ENCODE results near the gene PGAP3.

The PGAP3 gene

GRCh38 chr17:39696731-39697130, 8.9 kb upstream of the PGAP3 start:
- DNase-seq (ENCODE audit: low read depth), result no peak

DNA sequence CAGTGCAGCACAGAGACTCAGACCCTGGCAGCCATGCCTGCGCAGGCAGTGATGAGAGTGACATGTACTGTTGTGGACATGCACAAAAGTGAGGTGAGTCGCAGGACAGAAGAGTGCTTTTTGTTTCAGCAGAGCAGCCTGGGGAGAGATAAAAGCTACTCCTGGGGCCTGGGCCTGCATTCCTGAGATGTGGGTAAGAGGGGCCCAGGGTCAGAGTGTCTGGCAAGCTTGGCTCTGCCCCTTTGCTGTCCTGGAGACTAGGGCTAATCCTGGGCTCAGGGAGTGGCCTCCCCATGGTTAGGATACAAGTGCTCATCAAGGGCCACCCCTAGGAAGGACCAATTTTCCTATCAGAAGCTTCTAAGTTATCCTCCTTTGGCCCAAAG, 7.2 kb upstream of the PGAP3 start:
- no peak for DNase-seq (ENCODE audit: low read depth)

GRCh38 chr17:39694593-39694992, 6.7 kb upstream of the PGAP3 start:
- DNase-seq (ENCODE audit: low read depth), result no peak

DNA sequence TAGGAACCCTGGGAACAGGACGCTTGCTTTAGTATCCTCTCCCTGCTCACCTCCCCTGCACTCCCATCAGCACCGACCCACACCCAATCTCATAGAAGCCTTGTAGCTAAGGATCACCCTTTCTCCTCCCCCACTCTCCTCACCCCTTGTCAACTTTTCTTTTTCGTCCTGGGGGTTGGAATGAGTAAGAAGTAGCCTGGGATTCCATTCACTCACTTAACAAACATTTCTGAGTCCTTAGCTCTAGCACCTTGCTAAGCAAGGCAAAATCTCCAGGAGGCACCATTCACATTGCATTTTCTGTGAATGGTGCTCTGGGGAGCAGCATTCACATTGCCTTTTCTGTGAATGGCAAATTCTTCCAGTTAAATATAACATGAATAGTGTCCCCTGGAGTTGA, 1.1 kb upstream of the PGAP3 start:
- DNase-seq (ENCODE audit: low read depth), result no peak

- DNase-seq (ENCODE audit: low read depth), result no peak
These were observed 598 bp upstream of the PGAP3 start for GRCh38 chr17:39688475-39688835.

GRCh38 chr17:39687101-39687545, 734 bp downstream of the PGAP3 start:
- no peak for DNase-seq (ENCODE audit: low read depth)

DNA sequence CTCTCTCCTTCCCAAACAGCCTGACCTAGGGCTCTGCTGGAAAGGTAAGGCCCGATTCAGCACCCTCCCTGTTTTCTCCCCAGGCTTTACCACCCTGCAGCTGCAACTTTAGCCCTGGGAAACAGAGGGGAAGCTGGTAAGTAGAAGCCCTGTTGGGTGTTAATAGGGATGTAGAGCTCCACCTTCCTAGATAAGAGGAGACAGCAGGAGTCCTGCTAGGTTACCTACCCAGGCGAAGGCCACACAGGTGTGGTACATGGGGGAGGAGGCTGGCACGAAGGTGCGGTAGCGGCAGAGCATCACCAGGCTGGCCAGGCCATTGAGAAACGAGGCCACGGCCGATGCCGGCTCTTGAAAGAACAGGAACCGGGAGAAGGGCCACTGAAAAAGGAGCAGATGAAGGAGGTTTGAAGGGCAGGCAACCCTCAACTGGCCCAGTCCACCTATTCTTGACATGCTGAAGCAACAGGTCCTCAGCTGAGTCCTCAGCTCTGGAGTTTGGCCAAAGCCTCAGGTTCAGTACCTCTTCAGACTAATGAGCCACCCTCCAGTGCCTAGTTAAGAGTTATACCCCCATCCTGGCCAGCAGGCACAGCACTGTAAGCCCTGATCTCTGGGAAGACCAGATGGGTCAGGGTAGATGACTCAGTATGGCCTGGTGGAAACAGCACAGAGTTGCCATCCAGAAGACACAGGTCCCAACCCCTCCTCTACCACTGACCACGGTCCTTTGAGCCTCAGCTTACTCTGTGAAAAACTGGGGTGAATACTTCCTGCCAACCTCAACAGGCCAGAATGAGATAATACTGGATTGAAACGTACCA, 3.3 kb downstream of the PGAP3 start:
- no peak for DNase-seq (ENCODE audit: low read depth)

GRCh38 chr17:39683295-39683939, 4.4 kb downstream of the PGAP3 start:
- no peak for DNase-seq (ENCODE audit: low read depth)

DNA sequence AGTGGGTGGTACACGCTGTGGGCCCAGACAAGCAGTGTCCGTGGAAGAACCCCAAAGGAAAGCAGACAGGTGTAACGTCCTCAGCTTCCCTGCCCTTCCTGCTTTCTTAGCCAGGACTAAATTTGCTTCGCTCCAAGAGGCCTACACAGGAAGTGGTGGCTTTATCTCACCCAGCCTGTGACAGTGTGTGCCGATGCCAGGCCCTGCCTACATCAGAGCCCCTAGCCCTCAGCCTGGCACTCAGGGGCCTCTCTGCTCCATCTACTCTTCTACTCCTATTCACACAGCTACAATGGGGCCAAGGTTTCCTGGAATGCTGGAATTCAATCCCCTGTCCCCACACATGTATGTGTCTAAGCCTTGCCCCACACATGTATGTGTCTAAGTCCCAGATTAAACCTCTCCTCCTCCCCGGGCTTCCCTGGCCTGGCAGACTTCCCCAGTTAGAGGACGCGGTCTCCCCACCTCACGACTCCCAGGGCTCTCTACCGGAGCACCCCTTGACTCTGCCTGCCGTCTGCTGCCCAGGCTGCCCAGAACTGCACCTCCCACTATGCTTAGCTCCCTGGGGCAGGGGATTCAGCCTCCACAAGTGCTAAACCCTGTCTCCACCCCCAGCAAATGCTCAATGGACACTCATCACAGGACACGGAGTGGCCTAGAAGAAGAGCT, 8.2 kb downstream of the PGAP3 start:
- DNase-seq (ENCODE audit: low read depth), result peak; percentile 31

- no peak for DNase-seq (ENCODE audit: low read depth)
These were observed 9.3 kb downstream of the PGAP3 start for GRCh38 chr17:39678340-39679116.

GRCh38 chr17:39677542-39678339, 10.1 kb downstream of the PGAP3 start:
- DNase-seq (ENCODE audit: low read depth), result no peak

GRCh38 chr17:39677072-39677471, 10.8 kb downstream of the PGAP3 start:
- no peak for DNase-seq (ENCODE audit: low read depth)

- no peak for DNase-seq (ENCODE audit: low read depth)
These were observed 11.5 kb downstream of the PGAP3 start for GRCh38 chr17:39676198-39676819.

- DNase-seq (ENCODE audit: low read depth), result no peak
These were observed 12.3 kb downstream of the PGAP3 start for GRCh38 chr17:39675390-39676082.

DNA sequence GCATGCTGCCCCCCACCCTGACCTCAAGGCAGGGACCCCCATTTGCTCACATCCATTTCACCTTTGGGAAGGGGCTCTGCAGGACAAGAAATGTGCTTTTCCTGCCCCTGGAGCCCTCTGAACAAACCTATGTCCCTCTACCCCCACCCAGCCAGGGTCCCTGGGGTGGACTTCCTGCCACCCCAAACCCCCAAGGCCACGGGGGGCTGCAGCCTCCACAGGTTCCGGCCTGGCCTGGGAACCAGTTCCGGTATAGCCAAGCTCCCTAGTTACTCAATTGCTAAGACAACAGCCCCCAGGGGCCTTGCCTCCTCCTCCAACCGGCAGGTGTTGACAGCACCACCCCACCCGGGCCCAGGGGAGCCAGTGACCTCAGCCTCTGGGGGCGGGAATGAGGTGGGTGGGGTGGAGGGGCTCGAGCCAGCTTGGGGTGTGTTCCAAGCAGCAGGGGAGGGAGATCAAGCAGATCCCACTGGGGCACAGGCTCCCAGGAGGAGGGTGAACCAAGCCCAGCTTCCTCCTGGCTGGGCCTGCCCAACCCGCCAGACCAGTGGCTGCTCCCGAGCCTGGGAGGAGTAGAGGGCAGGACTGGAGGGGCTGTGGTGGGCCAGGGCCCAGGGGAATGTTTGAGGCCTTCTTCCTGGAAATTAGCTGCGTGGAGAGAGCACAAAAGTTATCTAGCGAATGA, 13.0 kb downstream of the PGAP3 start:
- DNase-seq (ENCODE audit: low read depth), result no peak

DNA sequence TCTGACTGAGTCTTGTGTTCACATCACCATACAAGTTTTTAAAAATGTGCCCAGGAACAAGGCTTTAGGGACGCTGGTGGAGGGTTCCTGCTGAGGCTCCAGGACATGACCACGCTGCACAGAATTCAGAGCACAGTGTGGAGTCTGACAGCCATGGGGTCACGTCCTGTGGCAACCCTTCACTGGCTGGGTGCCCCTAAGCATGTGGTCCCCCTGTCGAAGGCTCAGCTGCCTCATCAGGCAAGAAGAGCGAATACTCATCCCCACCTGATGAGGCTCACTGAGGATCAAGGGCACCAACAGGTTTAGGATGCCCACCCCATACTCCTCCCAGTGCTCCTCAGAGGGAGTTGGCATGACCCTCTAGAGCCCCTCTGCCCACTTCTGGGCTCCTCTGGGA, 13.7 kb downstream of the PGAP3 start:
- no peak for DNase-seq (ENCODE audit: low read depth)

DNA sequence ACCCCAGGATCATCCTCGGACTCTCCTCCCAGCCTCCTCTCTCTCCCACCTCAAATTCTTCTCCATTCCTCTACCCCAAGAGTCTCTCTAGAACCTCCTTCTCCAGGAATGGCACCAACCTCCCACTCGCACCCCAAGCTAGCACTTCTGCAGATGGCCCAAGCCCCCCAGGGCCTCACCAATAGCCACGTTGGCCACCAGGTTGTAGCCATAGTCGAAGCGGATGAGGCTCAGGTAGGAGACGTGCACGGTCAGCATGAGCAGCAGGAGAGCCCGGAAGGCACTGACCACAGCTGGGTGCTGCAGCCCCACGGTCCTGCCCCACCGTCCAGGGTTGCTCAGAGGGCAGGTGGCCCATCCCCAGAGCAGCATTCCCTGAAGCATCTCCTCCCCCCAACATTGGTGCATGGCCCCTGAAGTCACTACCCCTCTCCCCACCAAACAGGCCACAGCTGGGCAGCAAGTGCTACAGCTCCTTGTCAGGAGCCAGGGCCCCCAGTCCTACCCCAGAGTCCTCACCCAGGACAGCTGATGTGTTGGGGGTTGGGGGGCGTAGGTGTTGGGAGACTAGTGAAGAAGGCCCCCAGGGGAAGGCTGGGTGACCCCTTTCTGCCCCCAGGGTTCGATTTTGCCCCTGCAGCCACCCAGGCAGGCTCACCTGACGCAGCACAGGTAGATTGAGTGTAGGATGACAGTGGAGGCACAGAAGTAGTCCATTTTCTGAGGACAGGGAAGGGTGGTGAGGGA, 14.3 kb downstream of the PGAP3 start:
- DNase-seq (ENCODE audit: low read depth), result no peak

- DNase-seq (ENCODE audit: low read depth), result no peak
These were observed 15.1 kb downstream of the PGAP3 start for GRCh38 chr17:39672522-39673334.
